ENCODE measurements around the gene SASS6. TPM values are rescaled to one million over a fixed set of nuclear protein-coding genes. Genes with fewer than 3 reads are reported as not detected.

The SASS6 gene
- total and polyA plus RNA-seq, 8 donors = 0.87 to 6.1 (median 2.7) TPM

- Histone ChIP-seq H3K4me1 (no peaks in the 10 kb centered on the region), H3K9me3 (no peaks in the 10 kb centered on the region), H3K27me3 (no peaks in the 10 kb centered on the region), H3K4me3 (no peak overlapping the region), H3K36me3 (peaks cover 1 to 37% (median 35%) of the 10 kb centered on the region in 4 donors), H3K27ac (no peak overlapping the region)
- intact Hi-C loops (cut with DNase I; ENCODE audit: low total_unique reads) = no loop called here
- WGBS, 5 donors = 65 to 86% (median 81%) methylated on average over 4 of the region's 4 CpGs
- no peak for DNase-seq
- TF ChIP-seq POLR2AphosphoS5 (IDR thresholded peaks at IDR 0.05) (no peak), EP300 (IDR thresholded peaks at IDR 0.05) (no peak), CTCF (IDR thresholded peaks at IDR 0.05) (no peak), POLR2A (IDR thresholded peaks at IDR 0.05) (no peak)
These were observed 19.5 kb upstream of the SASS6 start for GRCh38 chr1:100152271-100152670.

GRCh38 chr1:100151679-100152078, 18.9 kb upstream of the SASS6 start:
- TF ChIP-seq CTCF (IDR thresholded peaks at IDR 0.05) (no peak), POLR2A (IDR thresholded peaks at IDR 0.05) (no peak), POLR2AphosphoS5 (IDR thresholded peaks at IDR 0.05) (no peak), EP300 (IDR thresholded peaks at IDR 0.05) (no peak)
- 59 to 71% (median 65%) methylated on average over 2 of the region's 2 CpGs for WGBS, 5 donors
- H3K4me1 ChIP-seq = no peaks in the 10 kb centered on the region
- H3K4me3 ChIP-seq = no peak overlapping the region
- H3K27me3 ChIP-seq = no peaks in the 10 kb centered on the region
- no peak overlapping the region for H3K27ac ChIP-seq
- no peak for DNase-seq
- no peaks in the 10 kb centered on the region for H3K9me3 ChIP-seq
- peaks cover 4 to 43% (median 41%) of the 10 kb centered on the region in 4 donors for H3K36me3 ChIP-seq
- intact Hi-C loops (cut with DNase I; ENCODE audit: low total_unique reads) = no loop called here

GRCh38 chr1:100147875-100148274, 15.1 kb upstream of the SASS6 start:
- no peak for DNase-seq
- intact Hi-C loops (cut with DNase I; ENCODE audit: low total_unique reads) = no loop called here
- WGBS, 5 donors = 85 to 95% (median 87%) methylated on average over 4 of the region's 4 CpGs
- Histone ChIP-seq H3K4me1 (no peaks in the 10 kb centered on the region), H3K27me3 (no peaks in the 10 kb centered on the region), H3K4me3 (no peak overlapping the region), H3K36me3 (peaks cover 31 to 81% (median 79%) of the 10 kb centered on the region in 4 donors), H3K27ac (no peak overlapping the region), H3K9me3 (no peaks in the 10 kb centered on the region)
- TF ChIP-seq EP300 (IDR thresholded peaks at IDR 0.05) = no peak
- TF ChIP-seq POLR2AphosphoS5 (IDR thresholded peaks at IDR 0.05) = no peak
- no peak for TF ChIP-seq CTCF (IDR thresholded peaks at IDR 0.05)
- TF ChIP-seq POLR2A (IDR thresholded peaks at IDR 0.05) = no peak

GRCh38 chr1:100146958-100147357, 14.2 kb upstream of the SASS6 start:
- H3K27me3 ChIP-seq = no peaks in the 10 kb centered on the region
- WGBS, 5 donors = 96 to 100% (median 97%) methylated on average over 1 of the region's 1 CpG
- H3K9me3 ChIP-seq = no peaks in the 10 kb centered on the region
- H3K27ac ChIP-seq = no peak overlapping the region
- no peaks in the 10 kb centered on the region for H3K4me1 ChIP-seq
- peaks cover 31 to 90% (median 88%) of the 10 kb centered on the region in 4 donors for H3K36me3 ChIP-seq
- no peak for DNase-seq
- TF ChIP-seq EP300 (IDR thresholded peaks at IDR 0.05) = no peak
- TF ChIP-seq CTCF (IDR thresholded peaks at IDR 0.05) = no peak
- intact Hi-C loops (cut with DNase I; ENCODE audit: low total_unique reads) = no loop called here
- H3K4me3 ChIP-seq = no peak overlapping the region

Measured in stomach (tissue), 9 donors.